ENCODE results near the gene WNT9A. TPM values are rescaled to one million over a fixed set of nuclear protein-coding genes. Genes with fewer than 3 reads are reported as not detected.

Gene WNT9A
- polyA plus RNA-seq, 1 experiment: 0.91 TPM

DNA sequence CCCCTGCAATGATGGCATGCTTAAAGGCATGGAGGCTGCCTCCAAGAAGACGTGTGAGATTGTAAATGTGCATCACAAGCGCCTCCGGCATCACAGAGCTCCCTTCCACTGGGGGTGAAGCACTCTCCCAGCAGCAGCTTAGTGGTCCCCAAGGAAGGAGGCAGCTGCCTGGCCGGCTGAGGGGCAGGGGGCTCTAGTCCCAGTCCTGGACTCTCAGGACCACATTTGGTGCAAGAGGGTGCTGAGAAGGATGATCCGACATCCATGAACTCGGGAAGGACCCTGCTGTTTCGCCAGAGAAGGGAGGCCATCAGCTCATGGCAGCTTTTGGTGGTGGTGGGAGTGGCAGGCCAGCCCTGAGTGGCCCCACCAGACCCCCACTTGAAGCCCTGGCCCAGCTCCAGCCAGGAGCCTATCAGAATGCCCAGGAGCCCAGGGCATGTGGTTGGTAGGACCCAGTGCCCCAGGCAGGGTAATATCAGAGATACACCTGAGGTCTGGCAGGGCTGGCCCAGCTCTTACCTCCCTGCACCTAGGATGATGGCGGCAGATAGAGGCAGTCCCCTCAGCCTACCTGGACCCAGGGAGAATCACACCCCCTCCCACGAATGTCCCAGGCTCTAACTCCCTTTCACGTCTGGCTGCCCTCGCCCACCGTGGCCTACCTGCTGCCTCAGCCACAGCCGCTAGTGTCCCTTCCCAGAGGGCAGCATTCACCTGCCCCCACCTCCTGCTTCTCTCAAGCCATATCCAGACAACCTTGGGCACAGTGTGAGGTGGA lies 2.4 kb upstream of the WNT9A start:
- Histone ChIP-seq H3K4me3 (ENCODE audit: low read depth, low read length) (no peak overlapping the region), H3K9me3 (ENCODE audit: control insufficient read depth, insufficient read depth, low read length) (no peaks in the 10 kb centered on the region; the same call in 1 of the 2 replicates), H3K27me3 (ENCODE audit: control insufficient read depth, insufficient read depth, low read length) (peaks cover 7% of the 10 kb centered on the region), H3K27ac (ENCODE audit: low read depth, low read length) (no peak overlapping the region)
- no peak for DNase-seq (ENCODE audit: low read depth, low spot score)
- POLR2A ChIA-PET: no interaction called here
- TF ChIP-seq, protein P1, sequence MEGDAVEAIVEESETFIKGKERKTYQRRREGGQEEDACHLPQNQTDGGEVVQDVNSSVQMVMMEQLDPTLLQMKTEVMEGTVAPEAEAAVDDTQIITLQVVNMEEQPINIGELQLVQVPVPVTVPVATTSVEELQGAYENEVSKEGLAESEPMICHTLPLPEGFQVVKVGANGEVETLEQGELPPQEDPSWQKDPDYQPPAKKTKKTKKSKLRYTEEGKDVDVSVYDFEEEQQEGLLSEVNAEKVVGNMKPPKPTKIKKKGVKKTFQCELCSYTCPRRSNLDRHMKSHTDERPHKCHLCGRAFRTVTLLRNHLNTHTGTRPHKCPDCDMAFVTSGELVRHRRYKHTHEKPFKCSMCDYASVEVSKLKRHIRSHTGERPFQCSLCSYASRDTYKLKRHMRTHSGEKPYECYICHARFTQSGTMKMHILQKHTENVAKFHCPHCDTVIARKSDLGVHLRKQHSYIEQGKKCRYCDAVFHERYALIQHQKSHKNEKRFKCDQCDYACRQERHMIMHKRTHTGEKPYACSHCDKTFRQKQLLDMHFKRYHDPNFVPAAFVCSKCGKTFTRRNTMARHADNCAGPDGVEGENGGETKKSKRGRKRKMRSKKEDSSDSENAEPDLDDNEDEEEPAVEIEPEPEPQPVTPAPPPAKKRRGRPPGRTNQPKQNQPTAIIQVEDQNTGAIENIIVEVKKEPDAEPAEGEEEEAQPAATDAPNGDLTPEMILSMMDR (IDR thresholded peaks at IDR 0.05; ENCODE audit: low read depth, low read length): no peak
- CTCF ChIA-PET: interaction anchor here (2.5 kb wide), 1 partner anchor 188 kb away, joined by 8 read pairs; no protein-coding TSS in a partner anchor

DNA sequence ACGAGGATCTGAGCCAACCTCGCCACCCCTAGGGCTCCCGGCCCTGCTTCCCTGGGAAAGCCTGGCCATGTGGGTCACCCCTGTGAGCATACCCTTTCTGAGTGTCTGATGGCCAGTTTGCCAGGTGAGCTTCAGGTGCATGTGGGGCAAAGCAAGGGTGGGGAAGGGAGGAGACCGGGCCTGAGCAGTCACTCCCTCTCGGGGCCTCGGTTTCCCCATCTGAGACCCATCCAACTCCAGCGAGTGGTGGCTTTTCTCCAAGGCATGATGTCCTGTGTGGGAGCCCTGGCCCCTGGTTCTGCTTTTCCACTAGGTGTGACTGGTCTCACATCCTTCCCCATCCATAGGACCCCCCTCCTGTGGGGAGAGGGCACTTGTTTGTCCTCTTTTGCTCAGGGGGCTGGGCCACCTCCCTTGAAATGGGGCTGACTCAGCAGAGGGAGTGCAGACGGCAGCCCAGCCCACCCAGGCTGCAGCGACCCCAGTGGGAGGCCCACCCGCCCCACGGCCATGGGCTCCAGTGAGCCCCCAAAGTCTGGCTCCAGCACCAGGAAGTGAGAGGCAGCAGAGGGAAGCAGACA lies 1.7 kb upstream of the WNT9A start:
- POLR2A ChIA-PET: no interaction called here
- H3K27me3 ChIP-seq (ENCODE audit: control insufficient read depth, insufficient read depth, low read length): peaks cover 10% of the 10 kb centered on the region
- H3K9me3 ChIP-seq (ENCODE audit: control insufficient read depth, insufficient read depth, low read length): no peaks in the 10 kb centered on the region; the same call in 1 of the 2 replicates
- H3K4me3 ChIP-seq (ENCODE audit: low read depth, low read length): no peak overlapping the region
- H3K27ac ChIP-seq (ENCODE audit: low read depth, low read length): no peak overlapping the region
- CTCF ChIA-PET: interaction anchor here (2.5 kb wide), 1 partner anchor 187 kb away, joined by 8 read pairs; no protein-coding TSS in a partner anchor
- TF ChIP-seq, protein P1 (IDR thresholded peaks at IDR 0.05; ENCODE audit: low read depth, low read length): no peak
- no peak for DNase-seq (ENCODE audit: low read depth, low spot score)

DNA sequence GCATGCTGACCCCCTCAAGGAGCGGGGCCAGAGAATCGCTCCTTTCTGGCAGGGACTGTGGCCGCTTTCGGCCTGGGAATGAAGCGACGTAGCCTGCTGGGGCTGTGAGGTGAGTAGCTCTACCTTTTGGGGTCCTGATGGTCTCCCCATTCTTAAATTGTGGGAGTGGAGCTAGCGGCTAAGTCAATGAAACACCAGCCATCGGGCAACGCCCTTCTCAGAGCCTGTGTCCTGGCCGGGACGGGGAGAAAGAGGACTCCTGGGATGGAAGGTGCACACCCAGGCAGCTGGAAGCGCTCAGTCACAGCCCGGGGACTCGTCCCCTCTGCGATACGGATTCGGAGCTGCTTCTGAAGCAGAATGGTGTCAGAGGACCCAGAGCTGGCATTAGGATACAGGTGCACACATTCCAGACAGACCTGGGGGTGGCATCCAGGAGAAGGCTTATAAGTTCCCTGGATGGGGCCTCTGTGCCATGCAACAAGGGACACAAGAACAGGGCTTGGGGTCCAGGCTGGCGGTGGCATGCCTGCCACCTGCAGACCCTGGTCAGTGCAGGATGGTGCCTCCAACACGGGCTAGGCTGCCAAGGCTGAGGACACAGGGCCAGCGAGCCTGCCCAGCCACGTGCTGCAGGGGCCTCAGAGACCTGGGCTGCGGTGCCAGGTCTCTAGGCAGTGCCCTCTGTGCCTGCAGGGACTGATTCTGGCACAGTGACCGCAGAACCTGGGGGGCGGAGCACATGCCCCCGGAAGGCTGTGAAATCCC lies 945 bp upstream of the WNT9A start:
- CTCF ChIA-PET: interaction anchor here (0.5 to 2.0 kb wide), 3 partner anchors 51 to 187 kb away, joined by 3 to 9 read pairs (median 3); no protein-coding TSS in a partner anchor
- no peaks in the 10 kb centered on the region; the same call in 1 of the 2 replicates for H3K9me3 ChIP-seq (ENCODE audit: control insufficient read depth, insufficient read depth, low read length)
- POLR2A ChIA-PET: no interaction called here
- peak overlapping the region; percentile 62 for H3K4me3 ChIP-seq (ENCODE audit: low read depth, low read length)
- no peak overlapping the region for H3K27ac ChIP-seq (ENCODE audit: low read depth, low read length)
- DNase-seq (ENCODE audit: low read depth, low spot score): no peak
- TF ChIP-seq, protein P1 (IDR thresholded peaks at IDR 0.05; ENCODE audit: low read depth, low read length): no peak
- peaks cover 11% of the 10 kb centered on the region for H3K27me3 ChIP-seq (ENCODE audit: control insufficient read depth, insufficient read depth, low read length)

DNA sequence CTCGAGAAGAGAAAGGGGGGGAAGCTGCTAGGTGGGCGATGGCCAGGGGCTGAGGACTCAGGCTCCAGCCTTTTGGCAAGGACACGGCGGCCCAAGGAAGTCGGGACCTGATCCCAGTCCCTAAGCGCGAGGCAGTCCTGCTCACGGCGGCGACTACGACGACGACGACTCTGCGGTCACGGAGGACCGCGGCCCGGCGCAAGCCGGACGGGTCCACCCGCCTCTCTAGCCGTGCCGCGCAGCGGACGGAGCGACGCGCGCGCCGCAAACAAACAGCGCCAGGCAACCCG lies 401 bp downstream of the WNT9A start:
- H3K27ac ChIP-seq (ENCODE audit: low read depth, low read length): no peak overlapping the region
- H3K4me3 ChIP-seq (ENCODE audit: low read depth, low read length): peak overlapping the region; percentile 60
- TF ChIP-seq, protein P1 (IDR thresholded peaks at IDR 0.05; ENCODE audit: low read depth, low read length): no peak
- ChIA-PET POLR2A (interaction anchor here (0.7 to 1.0 kb wide), 3 partner anchors 61 to 159 kb away, joined by 3 read pairs; no protein-coding TSS in a partner anchor), CTCF (interaction anchor here (0.7 to 2.0 kb wide), 5 partner anchors 12 to 404 kb away, joined by 3 to 9 read pairs (median 3); no protein-coding TSS in a partner anchor)
- peaks cover 8% of the 10 kb centered on the region for H3K27me3 ChIP-seq (ENCODE audit: control insufficient read depth, insufficient read depth, low read length)
- DNase-seq (ENCODE audit: low read depth, low spot score): no peak
- no peaks in the 10 kb centered on the region; the same call in 1 of the 2 replicates for H3K9me3 ChIP-seq (ENCODE audit: control insufficient read depth, insufficient read depth, low read length)

Measured in AG04450 (cell line).